Sigmoid colon (tissue), 4 donors: Measurements from ENCODE around the gene FIBIN.

Experiments
- CTCF ChIP-seq, 4 experiments: fragments of 450-650 bp in 3 of 4; fragments of 200-600 bp in 1 of 4; IDR thresholded peaks; one replicate each; pipeline ENCODE4 v1.5.1; 2016 to 2019; ENCODE audit warnings: antibody characterized with exemption in 4 of 4, mild to moderate bottlenecking in 3 of 4, moderate library complexity in 2 of 4
- POLR2A ChIP-seq, 2 donors: fragments of 450-650 bp; IDR thresholded peaks; one replicate each; pipeline ENCODE4 v1.6.1; 2016; ENCODE audit warnings: antibody characterized with exemption in 2 of 2, mild to moderate bottlenecking in 2 of 2, moderate library complexity in 2 of 2
- POLR2AphosphoS5 ChIP-seq, 4 donors: sonication (generic); formaldehyde crosslinking; IDR thresholded peaks; one replicate each; pipeline ENCODE4 v1.6.1; 2017; ENCODE audit warnings: antibody characterized with exemption in 4 of 4

DNA sequence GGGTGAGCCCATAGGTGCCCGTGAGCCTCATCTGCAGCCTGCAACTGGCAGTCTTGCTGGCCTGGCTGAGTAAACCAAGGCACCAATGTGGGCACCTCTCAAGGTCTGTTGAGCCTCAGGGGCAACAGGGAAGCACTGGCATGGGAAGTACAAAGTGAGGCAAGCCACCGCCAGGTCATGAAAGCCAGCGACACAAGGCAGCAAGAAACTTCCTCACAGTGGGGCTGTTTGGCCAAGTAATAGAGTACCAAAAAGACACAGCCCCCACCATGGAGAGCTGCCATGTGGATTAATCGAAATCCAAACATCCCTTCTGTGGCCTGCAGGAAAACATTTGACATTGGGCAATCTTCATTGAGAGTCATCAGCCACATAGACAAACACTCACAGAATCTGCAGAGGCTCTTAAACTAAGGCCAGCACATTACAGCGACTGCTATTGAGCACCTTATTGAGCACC, 43.6 kb upstream of the FIBIN start:
- TF ChIP-seq POLR2A (IDR thresholded peaks at IDR 0.05) (no peak), CTCF (IDR thresholded peaks at IDR 0.05) (no peak), POLR2AphosphoS5 (IDR thresholded peaks at IDR 0.05) (no peak)
